Heart left ventricle (tissue), 16 donors: ENCODE measurements around the gene B4GALT1. TPM values are rescaled to one million over a fixed set of nuclear protein-coding genes. Genes with fewer than 3 reads are reported as not detected.

Experiments
- ATAC-seq, 4 donors: fragments of 200-7000 bp; cut with Tn5 transposase; one replicate each; pipeline ENCODE4 v1.9.1; 2020 to 2022; ENCODE audit warnings: moderate library complexity in 4 of 4, mild to moderate bottlenecking in 3 of 4, moderate number of reproducible peaks in 1 of 4
- DNase-seq, 5 donors: peaks; one replicate each; pipeline ENCODE4 v3.0.0-alpha.2; 2020
- H3K27ac ChIP-seq, 12 donors: fragments of 200-600 bp; sonication (generic) in 4 of 12; one replicate each; pipeline versions ENCODE4 v1.5.0 to v1.8.0; 2016 to 2022; ENCODE audit warnings: mild to moderate bottlenecking in 2 of 12
- H3K27me3 ChIP-seq, 9 donors: fragments of 200-600 bp; sonication (generic) in 2 of 9; one replicate each; pipeline versions ENCODE4 v1.5.1 to v1.8.0; 2016 to 2022; ENCODE audit warnings: mild to moderate bottlenecking in 3 of 9
- H3K36me3 ChIP-seq, 9 donors: fragments of 200-600 bp; sonication (generic) in 2 of 9; one replicate each; pipeline versions ENCODE4 v1.5.0 to v1.8.0; 2018 to 2022; ENCODE audit warnings: mild to moderate bottlenecking in 2 of 9
- H3K4me1 ChIP-seq, 12 donors: fragments of 200-600 bp; sonication (generic) in 4 of 12; one replicate each; pipeline versions ENCODE4 v1.5.0 to v1.8.0; 2016 to 2022; ENCODE audit warnings: mild to moderate bottlenecking in 3 of 12
- H3K4me3 ChIP-seq, 12 donors: fragments of 200-600 bp; sonication (generic) in 4 of 12; one replicate each; pipeline versions ENCODE4 v1.5.0 to v1.8.0; 2017 to 2022; ENCODE audit warnings: mild to moderate bottlenecking in 9 of 12, moderate library complexity in 4 of 12
- H3K9me3 ChIP-seq, 12 donors: fragments of 200-600 bp; sonication (generic) in 4 of 12; one replicate each; pipeline versions ENCODE4 v1.5.0 to v1.8.0; 2016 to 2022; ENCODE audit warnings: mild to moderate bottlenecking in 1 of 12
- POLR2A ChIP-seq, 2 donors: fragments of 450-650 bp; IDR thresholded peaks; one replicate each; pipeline ENCODE4 v1.6.1; 2017; ENCODE audit warnings: antibody characterized with exemption in 2 of 2, mild to moderate bottlenecking in 2 of 2, moderate library complexity in 2 of 2
- WGBS, 4 donors: extraction: QIAGEN DNeasy Blood & Tissue Kit in 2 of 4; methylation state at CpG; one replicate each; pipeline versions ENCODE4 v1.1.5 to v1.1.7; 2013 to 2018; 5-methylcytosine and 5-hydroxymethylcytosine counted together
- intact Hi-C, 10 donors: fragments of 100-400 bp; cut with DNase I; formaldehyde crosslinking; loops; one replicate each; pipeline versions ENCODE4 v1.11.1 to v1.14.2; 2022
- polyA plus RNA-seq, 2 donors: library from polyadenylated mRNA; stranded (reverse); fragments of 200-250 nt; gene quantifications; one replicate each; pipeline ENCODE4 v1.2.3, GENCODE V29; 2013
- total RNA-seq, 9 donors: library from RNA; depleted of rRNA in 2 of 9; stranded (reverse); fragments of >200 nt in 2 of 9; fragmentation: NEBNext Ultra II Directional in 3 of 9; extraction: Animal tissue kit (Norgen Biotek cat#: 25700) in 3 of 9; gene quantifications; one replicate each; pipeline versions ENCODE4 v1.1.0 to v1.2.4, GENCODE V29; 2016 to 2023
- TF ChIP-seq, protein P1 (sequence below), 12 donors: fragments of 200-600 bp; sonication (generic) in 4 of 12; IDR thresholded peaks; one replicate each; pipeline versions ENCODE4 v1.5.0 to v1.8.0; 2018 to 2022; ENCODE audit warnings: antibody characterized with exemption in 12 of 12, mild to moderate bottlenecking in 5 of 12
- donor health status: ischemic (EF 13 %, LVEDD 7.1; RV severe dilation, severe dysfunction).
- donor health status: healthy with polysubstance abuse.
- donor health status: DM: no; HTN: yes; CAD: no.
- donor health status: DM: no; HTN: no; CAD: no.
- donor health status: ischemic (EF 25% LVEDD 6.9; RV normal size, moderate dysfunction).
- donor health status: ischemic (EF 25% LVEDD 5.7; RV mildly dilated, moderate dysfunction).
- donor health status: healthy.
- donor health status: DM: yes; HTN: yes; CAD: no.
- donor health status: ischemic (EF 35%, LVEDD 5.7; RV mildly dilated, moderate dysfunction).
- donor health status: nonischemic (EF 11% LVEDD 7.7; RV severe dilation, severe dysfunction).
- donor health status: DM: yes; HTN: yes; CAD: no.
- donor health status: PGD.
- donor health status: ischemic (EF 29% LVEDD 5.4; RV normal size, mild dysfunction).
- donor health status: nonischemic (EF 23%, LVEDD 6.1; RV moderate dilation, normal function).

Gene B4GALT1
- total and polyA plus RNA-seq, 11 donors, result 10.6 to 73.3 (median 38.4) TPM

DNA sequence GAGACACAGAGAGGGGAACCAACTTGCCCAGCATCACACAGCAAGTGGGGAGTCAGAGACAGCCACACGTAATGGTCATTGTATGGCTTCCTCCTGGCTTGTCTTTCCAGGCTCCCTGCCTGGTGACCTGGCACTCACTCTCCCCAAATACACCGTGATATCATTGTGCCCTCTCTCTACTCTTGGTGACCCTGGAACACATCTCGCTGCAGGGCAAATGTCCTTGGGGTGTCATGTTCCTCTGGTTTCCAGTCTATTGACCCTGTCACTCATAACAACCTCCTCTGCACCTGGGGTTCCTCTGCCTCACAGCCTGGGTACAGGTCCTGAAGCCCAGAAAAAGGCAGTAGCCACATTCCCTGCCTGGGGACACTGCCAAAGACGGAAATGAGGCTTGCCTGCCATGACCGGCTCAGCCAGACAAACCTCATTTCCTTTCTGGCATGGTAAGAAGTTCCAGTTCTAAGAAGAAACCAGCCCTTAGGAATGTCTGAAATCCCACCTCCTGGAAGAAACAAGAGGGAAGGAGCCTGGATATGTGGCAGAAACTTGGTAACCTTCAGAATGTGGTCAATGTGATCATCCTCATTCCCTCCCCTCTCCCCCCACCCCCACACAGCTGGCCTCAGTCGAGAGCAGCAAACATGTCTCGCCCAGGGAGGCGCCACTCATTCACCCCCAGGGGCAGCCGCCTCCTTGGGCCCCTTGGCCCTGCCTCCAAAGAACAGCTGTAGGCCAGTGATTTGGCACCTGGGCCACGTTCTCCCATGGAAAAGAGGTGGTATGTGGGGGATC, 60.1 kb downstream of the B4GALT1 start:
- WGBS, 4 donors, result 23 to 40% (median 31%) methylated on average over 7 to 10 of the region's 10 CpGs
- H3K27ac ChIP-seq, result peak overlapping the region; percentile 62 to 93 (median 79)
- peak; percentile 67 to 78 (median 76) for DNase-seq
- ATAC-seq, result peak; percentile 43 to 75 (median 69)
- no peaks in the 10 kb centered on the region for H3K9me3 ChIP-seq
- H3K36me3 ChIP-seq, result peaks cover 1 to 31% (median 19%) of the 10 kb centered on the region in 9 donors
- TF ChIP-seq, protein P1, sequence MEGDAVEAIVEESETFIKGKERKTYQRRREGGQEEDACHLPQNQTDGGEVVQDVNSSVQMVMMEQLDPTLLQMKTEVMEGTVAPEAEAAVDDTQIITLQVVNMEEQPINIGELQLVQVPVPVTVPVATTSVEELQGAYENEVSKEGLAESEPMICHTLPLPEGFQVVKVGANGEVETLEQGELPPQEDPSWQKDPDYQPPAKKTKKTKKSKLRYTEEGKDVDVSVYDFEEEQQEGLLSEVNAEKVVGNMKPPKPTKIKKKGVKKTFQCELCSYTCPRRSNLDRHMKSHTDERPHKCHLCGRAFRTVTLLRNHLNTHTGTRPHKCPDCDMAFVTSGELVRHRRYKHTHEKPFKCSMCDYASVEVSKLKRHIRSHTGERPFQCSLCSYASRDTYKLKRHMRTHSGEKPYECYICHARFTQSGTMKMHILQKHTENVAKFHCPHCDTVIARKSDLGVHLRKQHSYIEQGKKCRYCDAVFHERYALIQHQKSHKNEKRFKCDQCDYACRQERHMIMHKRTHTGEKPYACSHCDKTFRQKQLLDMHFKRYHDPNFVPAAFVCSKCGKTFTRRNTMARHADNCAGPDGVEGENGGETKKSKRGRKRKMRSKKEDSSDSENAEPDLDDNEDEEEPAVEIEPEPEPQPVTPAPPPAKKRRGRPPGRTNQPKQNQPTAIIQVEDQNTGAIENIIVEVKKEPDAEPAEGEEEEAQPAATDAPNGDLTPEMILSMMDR (IDR thresholded peaks at IDR 0.05), result no peak
- no peak for TF ChIP-seq POLR2A (IDR thresholded peaks at IDR 0.05)
- H3K4me1 ChIP-seq, result peaks cover 7 to 56% (median 30%) of the 10 kb centered on the region in 12 donors
- no peak overlapping the region for H3K4me3 ChIP-seq
- intact Hi-C loops, result loop anchor here in 7 of 10 donors (2.0 to 10.0 kb wide), 4 partner anchors 58 to 65 kb away; partner anchors contain the start of gene B4GALT1 (in 6 of the 7)
- no peaks in the 10 kb centered on the region for H3K27me3 ChIP-seq

DNA sequence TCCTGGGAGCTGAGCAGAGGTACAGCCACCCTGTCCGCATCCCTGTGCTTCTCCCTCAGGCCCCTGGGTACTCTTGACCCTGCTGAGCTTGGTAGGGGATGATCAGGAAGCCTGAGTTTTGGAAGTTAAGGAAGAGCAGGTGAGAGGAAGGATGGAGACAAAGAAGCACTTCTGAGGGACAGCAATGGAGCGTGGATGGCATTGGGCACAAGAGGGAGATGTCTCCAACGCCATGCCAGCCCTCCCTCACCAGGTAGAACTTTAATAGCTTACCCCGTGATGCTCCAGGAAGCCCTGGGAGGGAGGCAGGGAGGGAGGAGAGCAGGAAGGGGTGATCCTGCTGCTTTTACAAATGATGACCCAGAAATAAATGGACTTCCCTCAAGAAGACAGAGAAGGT, 60.8 kb downstream of the B4GALT1 start:
- TF ChIP-seq, protein P1 (IDR thresholded peaks at IDR 0.05), result no peak
- TF ChIP-seq POLR2A (IDR thresholded peaks at IDR 0.05), result no peak
- peaks cover 0 to 24% (median 13%) of the 10 kb centered on the region in 9 donors for H3K36me3 ChIP-seq
- 55 to 62% (median 57%) methylated on average over 4 of the region's 4 CpGs for WGBS, 4 donors
- peaks cover 7 to 61% (median 34%) of the 10 kb centered on the region in 12 donors for H3K4me1 ChIP-seq
- intact Hi-C loops, result loop anchor here in 7 of 10 donors (2.0 to 10.0 kb wide), 4 partner anchors 58 to 66 kb away; partner anchors contain the start of gene B4GALT1 (in 6 of the 7)
- no peaks in the 10 kb centered on the region for H3K27me3 ChIP-seq
- ATAC-seq (peak in 1 of 4 donors; percentile 2), DNase-seq (no peak)
- no peak overlapping the region for H3K4me3 ChIP-seq
- H3K27ac ChIP-seq, result peak overlapping the region; percentile 62 to 93 (median 79)
- no peaks in the 10 kb centered on the region for H3K9me3 ChIP-seq

DNA sequence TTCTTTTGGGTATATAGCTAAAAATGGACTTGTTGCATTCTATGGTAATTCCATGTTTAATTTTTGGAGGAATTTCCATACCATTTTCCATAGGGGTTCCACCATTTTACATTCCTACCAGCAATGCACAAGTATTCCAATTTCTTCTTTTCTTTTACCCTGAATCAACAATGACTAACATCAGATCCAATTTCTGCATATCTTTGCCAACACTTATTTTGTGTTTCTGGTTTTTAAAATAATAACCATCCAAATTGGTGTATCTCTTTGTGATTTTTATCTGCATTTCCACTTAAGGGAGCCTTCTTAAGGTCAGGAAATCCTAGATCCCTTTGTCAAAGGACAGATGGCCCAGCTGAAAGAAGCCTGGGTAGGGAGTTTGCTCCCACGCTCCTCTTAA, 61.2 kb downstream of the B4GALT1 start:
- intact Hi-C loops, result loop anchor here in 7 of 10 donors (2.0 to 10.0 kb wide), 4 partner anchors 59 to 66 kb away; partner anchors contain the start of gene B4GALT1 (in 6 of the 7)
- Histone ChIP-seq H3K27me3 (no peaks in the 10 kb centered on the region), H3K4me3 (no peak overlapping the region), H3K27ac (peak overlapping the region in 11 of 12 donors; percentile 62 to 93 (median 79)), H3K36me3 (peaks cover 0 to 22% (median 9%) of the 10 kb centered on the region in 9 donors), H3K9me3 (no peaks in the 10 kb centered on the region), H3K4me1 (peaks cover 7 to 65% (median 38%) of the 10 kb centered on the region in 12 donors)
- ATAC-seq (peak in 1 of 4 donors; percentile 7), DNase-seq (no peak)
- WGBS, 4 donors, result 64 to 84% (median 75%) methylated on average over 1 of the region's 1 CpG
- TF ChIP-seq POLR2A (IDR thresholded peaks at IDR 0.05), result no peak

DNA sequence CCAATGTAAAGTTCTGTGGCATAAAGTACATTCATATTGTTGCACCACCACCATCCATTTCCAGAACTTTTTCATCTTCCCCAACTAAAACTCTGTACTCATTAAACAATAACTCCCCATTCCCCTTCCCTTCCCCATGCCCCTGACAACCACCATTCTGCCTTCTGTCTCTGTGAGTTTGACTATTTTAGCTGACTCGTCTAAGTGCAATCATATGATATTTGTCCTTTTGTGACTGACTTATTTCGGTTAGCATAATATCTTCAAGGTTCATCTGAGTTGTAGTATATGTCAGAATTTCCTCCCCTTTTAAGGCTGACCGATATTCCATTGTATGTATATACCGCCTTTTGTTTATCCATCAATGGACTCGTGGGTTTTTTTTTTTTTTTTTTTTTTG, 61.6 kb downstream of the B4GALT1 start:
- ATAC-seq, result no peak
- TF ChIP-seq POLR2A (IDR thresholded peaks at IDR 0.05), result no peak
- intact Hi-C loops, result loop anchor here in 6 of 10 donors (5.0 to 10.0 kb wide), 3 partner anchors 59 to 67 kb away; partner anchors contain the start of gene B4GALT1 (in 5 of the 6)
- peaks cover 0 to 17% (median 4%) of the 10 kb centered on the region in 9 donors for H3K36me3 ChIP-seq
- no peaks in the 10 kb centered on the region for H3K27me3 ChIP-seq
- peak overlapping the region in 2 of 12 donors; percentile 81 to 84 for H3K27ac ChIP-seq
- 55 to 69% (median 66%) methylated on average over 5 of the region's 5 CpGs for WGBS, 4 donors
- H3K4me3 ChIP-seq, result no peak overlapping the region
- DNase-seq, result no peak
- peaks cover 7 to 65% (median 38%) of the 10 kb centered on the region in 12 donors for H3K4me1 ChIP-seq
- no peaks in the 10 kb centered on the region for H3K9me3 ChIP-seq

DNA sequence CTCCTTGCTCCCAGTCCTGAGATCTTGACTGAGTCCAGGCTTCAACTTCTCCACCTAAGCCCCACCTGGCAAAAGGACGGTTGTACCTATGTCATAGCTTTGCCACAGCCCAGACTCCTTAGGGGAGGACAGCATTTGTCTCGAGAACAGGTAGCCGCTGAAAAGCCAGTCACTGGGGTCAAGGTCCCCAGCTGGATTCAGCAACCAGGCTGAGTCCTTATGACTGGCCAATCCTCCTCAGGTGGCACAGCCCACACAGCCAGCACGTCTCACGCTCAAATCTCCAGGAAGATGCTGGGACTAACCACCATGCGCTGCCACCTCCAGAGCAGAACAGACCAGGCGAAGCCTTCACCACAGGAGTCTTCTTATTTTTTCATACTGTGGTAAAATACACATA, 62.7 kb downstream of the B4GALT1 start:
- Histone ChIP-seq H3K4me1 (peaks cover 7 to 58% (median 38%) of the 10 kb centered on the region in 12 donors), H3K27ac (peak overlapping the region in 3 of 12 donors; percentile 24 to 39 (median 28)), H3K9me3 (no peaks in the 10 kb centered on the region), H3K27me3 (no peaks in the 10 kb centered on the region), H3K4me3 (no peak overlapping the region), H3K36me3 (peaks cover 0 to 6% (median 0%) of the 10 kb centered on the region in 9 donors)
- intact Hi-C loops, result loop anchor here in 3 of 10 donors (5.0 to 10.0 kb wide), 3 partner anchors 60 to 123 kb away; partner anchors contain the start of gene B4GALT1 (in 2 of the 3)
- DNase-seq (no peak), ATAC-seq (no peak)
- TF ChIP-seq, protein P1 (IDR thresholded peaks at IDR 0.05), result no peak
- TF ChIP-seq POLR2A (IDR thresholded peaks at IDR 0.05), result no peak
- 89 to 99% (median 96%) methylated on average over 4 to 7 of the region's 7 CpGs for WGBS, 4 donors
